ENCODE results near the gene POLR3F.

The POLR3F gene

DNA sequence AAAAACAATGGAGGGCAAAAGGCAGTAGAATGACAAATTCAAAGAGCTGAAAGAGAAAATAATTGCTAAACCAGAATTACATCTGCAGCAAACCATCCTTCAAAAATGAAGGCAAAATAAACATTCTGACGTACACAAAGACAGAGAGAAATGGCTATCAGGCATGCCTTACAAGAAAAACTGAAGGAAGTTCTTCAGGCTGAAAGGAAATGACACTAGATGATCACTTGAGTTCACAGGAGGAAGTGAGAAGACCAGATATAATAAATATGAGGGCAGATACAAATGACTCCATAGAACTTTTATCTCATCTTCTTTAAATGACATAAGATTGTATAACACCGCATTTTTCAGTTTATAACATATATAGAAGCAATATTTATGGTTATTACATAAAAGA is 30.3 kb upstream of the POLR3F start:
- Histone ChIP-seq H3K9ac (ENCODE audit: low read length) (no peak overlapping the region), H3K9me3 (ENCODE audit: insufficient read depth, low read length) (no peaks in the 10 kb centered on the region), H3K4me3 (ENCODE audit: insufficient read depth, low read length, poor library complexity, severe bottlenecking) (no peak overlapping the region), H2AFZ (ENCODE audit: low read depth, low read length, severe bottlenecking) (no peak overlapping the region), H4K20me1 (ENCODE audit: low read depth, low read length) (no peaks in the 10 kb centered on the region), H3K27ac (ENCODE audit: low read depth, low read length) (no peak overlapping the region), H3K9me2 (replicated peaks; ENCODE audit: insufficient read depth, low read length) (no peaks in the 10 kb centered on the region), H3K27me3 (ENCODE audit: low read length) (no peaks in the 10 kb centered on the region), H3K4me2 (ENCODE audit: low read depth, low read length, poor library complexity, severe bottlenecking) (no peak overlapping the region), H3K36me3 (ENCODE audit: low read length) (no peaks in the 10 kb centered on the region), H3F3A (ENCODE audit: insufficient read depth) (no peaks in the 10 kb centered on the region), H3K79me2 (ENCODE audit: insufficient read depth, low read length) (no peaks in the 10 kb centered on the region)
- TF ChIP-seq EZH2phosphoT487 (conservative IDR thresholded peaks at IDR 0.05; ENCODE audit: low read length) (no peak), CTCF (IDR thresholded peaks at IDR 0.05; ENCODE audit: insufficient read depth, low read length, poor library complexity, severe bottlenecking) (no peak)

DNA sequence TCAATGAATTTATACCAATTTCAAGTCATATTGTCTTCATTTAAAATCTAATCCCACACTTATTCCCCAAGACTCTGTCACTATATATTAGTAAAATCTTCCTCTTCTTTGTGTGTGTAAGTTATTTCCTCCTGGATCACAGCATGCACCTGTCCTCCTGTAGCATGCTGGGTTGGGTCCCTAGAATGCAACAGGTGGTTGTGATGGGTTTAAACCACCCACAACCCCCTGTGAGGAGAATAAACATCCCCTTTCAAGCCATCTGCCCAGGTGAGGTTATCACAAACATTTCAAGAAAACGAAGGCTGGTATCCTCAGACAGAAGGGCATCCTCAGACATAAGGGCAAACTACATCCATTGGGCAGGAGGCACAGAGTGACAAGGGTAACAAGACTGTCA is 26.8 kb upstream of the POLR3F start:
- no peak for TF ChIP-seq CTCF (IDR thresholded peaks at IDR 0.05; ENCODE audit: insufficient read depth, low read length, poor library complexity, severe bottlenecking)
- TF ChIP-seq EZH2phosphoT487 (conservative IDR thresholded peaks at IDR 0.05; ENCODE audit: low read length) = no peak
- Histone ChIP-seq H3K36me3 (ENCODE audit: low read length) (no peaks in the 10 kb centered on the region), H2AFZ (ENCODE audit: low read depth, low read length, severe bottlenecking) (no peak overlapping the region), H3K9me2 (replicated peaks; ENCODE audit: insufficient read depth, low read length) (no peaks in the 10 kb centered on the region), H3K27me3 (ENCODE audit: low read length) (no peaks in the 10 kb centered on the region), H3K9me3 (ENCODE audit: insufficient read depth, low read length) (no peaks in the 10 kb centered on the region), H3K27ac (ENCODE audit: low read depth, low read length) (no peak overlapping the region), H3F3A (ENCODE audit: insufficient read depth) (no peaks in the 10 kb centered on the region), H3K4me2 (ENCODE audit: low read depth, low read length, poor library complexity, severe bottlenecking) (no peak overlapping the region), H3K9ac (ENCODE audit: low read length) (no peak overlapping the region), H4K20me1 (ENCODE audit: low read depth, low read length) (no peaks in the 10 kb centered on the region), H3K4me3 (ENCODE audit: insufficient read depth, low read length, poor library complexity, severe bottlenecking) (no peak overlapping the region), H3K79me2 (ENCODE audit: insufficient read depth, low read length) (no peaks in the 10 kb centered on the region)

DNA sequence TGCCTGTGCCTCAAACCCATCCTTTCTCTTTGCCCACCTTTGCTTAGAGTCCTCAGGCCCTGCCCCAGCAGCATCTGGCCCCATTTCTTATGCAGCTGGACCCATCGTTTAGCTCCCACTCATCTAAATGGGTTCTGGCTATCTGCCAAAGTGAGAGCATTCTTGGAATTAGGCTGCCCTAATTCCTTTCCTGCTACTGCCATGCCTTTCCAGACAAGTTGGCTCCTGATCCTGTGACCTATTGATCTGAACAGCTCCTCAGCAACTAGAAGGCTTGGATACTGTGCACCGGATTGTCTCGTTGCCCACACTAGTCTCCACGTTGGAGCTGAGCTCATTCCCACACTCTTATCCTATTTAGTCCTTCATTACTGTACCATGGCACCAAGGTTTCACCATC is 23.3 kb upstream of the POLR3F start:
- Histone ChIP-seq H3K27ac (ENCODE audit: low read depth, low read length) (no peak overlapping the region), H3K4me3 (ENCODE audit: insufficient read depth, low read length, poor library complexity, severe bottlenecking) (no peak overlapping the region), H3K9me3 (ENCODE audit: insufficient read depth, low read length) (no peaks in the 10 kb centered on the region), H3F3A (ENCODE audit: insufficient read depth) (no peaks in the 10 kb centered on the region), H3K36me3 (ENCODE audit: low read length) (no peaks in the 10 kb centered on the region), H3K79me2 (ENCODE audit: insufficient read depth, low read length) (no peaks in the 10 kb centered on the region), H3K9me2 (replicated peaks; ENCODE audit: insufficient read depth, low read length) (no peaks in the 10 kb centered on the region), H4K20me1 (ENCODE audit: low read depth, low read length) (no peaks in the 10 kb centered on the region), H3K27me3 (ENCODE audit: low read length) (no peaks in the 10 kb centered on the region), H3K4me2 (ENCODE audit: low read depth, low read length, poor library complexity, severe bottlenecking) (no peak overlapping the region), H3K9ac (ENCODE audit: low read length) (no peak overlapping the region), H2AFZ (ENCODE audit: low read depth, low read length, severe bottlenecking) (no peak overlapping the region)
- TF ChIP-seq CTCF (IDR thresholded peaks at IDR 0.05; ENCODE audit: insufficient read depth, low read length, poor library complexity, severe bottlenecking) (no peak), EZH2phosphoT487 (conservative IDR thresholded peaks at IDR 0.05; ENCODE audit: low read length) (no peak)

- no peaks in the 10 kb centered on the region for H4K20me1 ChIP-seq (ENCODE audit: low read depth, low read length)
- no peaks in the 10 kb centered on the region for H3K27me3 ChIP-seq (ENCODE audit: low read length)
- no peak for TF ChIP-seq EZH2phosphoT487 (conservative IDR thresholded peaks at IDR 0.05; ENCODE audit: low read length)
- TF ChIP-seq CTCF (IDR thresholded peaks at IDR 0.05; ENCODE audit: insufficient read depth, low read length, poor library complexity, severe bottlenecking) = no peak
- H3K36me3 ChIP-seq (ENCODE audit: low read length) = no peaks in the 10 kb centered on the region
- H3K4me2 ChIP-seq (ENCODE audit: low read depth, low read length, poor library complexity, severe bottlenecking) = no peak overlapping the region
- no peak overlapping the region for H2AFZ ChIP-seq (ENCODE audit: low read depth, low read length, severe bottlenecking)
- no peak overlapping the region for H3K4me3 ChIP-seq (ENCODE audit: insufficient read depth, low read length, poor library complexity, severe bottlenecking)
- H3K9ac ChIP-seq (ENCODE audit: low read length) = no peak overlapping the region
- no peaks in the 10 kb centered on the region for H3K79me2 ChIP-seq (ENCODE audit: insufficient read depth, low read length)
- no peaks in the 10 kb centered on the region for H3K9me3 ChIP-seq (ENCODE audit: insufficient read depth, low read length)
- H3F3A ChIP-seq (ENCODE audit: insufficient read depth) = no peaks in the 10 kb centered on the region
- H3K27ac ChIP-seq (ENCODE audit: low read depth, low read length) = no peak overlapping the region
- H3K9me2 ChIP-seq (replicated peaks; ENCODE audit: insufficient read depth, low read length) = no peaks in the 10 kb centered on the region
Measured at GRCh38 chr20:18456600-18456999, 10.6 kb upstream of the POLR3F start.
